Endothelial cell of umbilical vein (primary cell): ENCODE data around the gene CACNB4. TPM values are rescaled to one million over a fixed set of nuclear protein-coding genes. Genes with fewer than 3 reads are reported as not detected.

Experiments
- BruUV-seq: library from RNA; stranded (reverse); fragments of 400-500 nt; replicated peaks from 2 replicates; lab custom pipeline; 2021; lab: Mats Ljungman, UMichigan
- CTCF ChIA-PET: fragments of 300-600, 350-600 bp; sonication (Branson Sonifier 250); formaldehyde crosslinking; loops from one replicate; lab custom pipeline; 2021; ENCODE audit warnings: antibody characterized with exemption, inconsistent platforms; lab: Charles Lee
- POLR2A ChIA-PET: fragments of 300-600, 350-600 bp; sonication (Branson Sonifier 250); formaldehyde crosslinking; loops from one replicate; lab custom pipeline; 2021; ENCODE audit warnings: antibody characterized with exemption, inconsistent platforms; lab: Charles Lee
- DNase-seq: peaks from one replicate; pipeline ENCODE4 v3.0.0-alpha.2; 2011; ENCODE audit warnings: low read depth, low spot score
- FAIRE-seq: peaks from 2 replicates; lab custom pipeline; 2011; peaks lifted over from hg19 to GRCh38; lab: Jason Lieb, UNC
- H2AFZ ChIP-seq: 2 replicates; pipeline ENCODE4 v1.6.0; 2012; ENCODE audit warnings: low read depth, low read length, control low read depth, inconsistent platforms
- H3K27ac ChIP-seq: 2 replicates; pipeline ENCODE4 v1.5.1; 2011; ENCODE audit warnings: low read depth, mild to moderate bottlenecking, control low read depth, low read length, moderate library complexity; ENCODE audit not compliant: insufficient read depth
- H3K27me3 ChIP-seq, 2 experiments: 2 replicates each; pipeline versions ENCODE4 v1.6.0 to v1.6.1; 2011; ENCODE audit warnings: low read length in 2 of 2, mixed read lengths in 1 of 2; ENCODE audit not compliant: control insufficient read depth in 2 of 2, insufficient read depth in 2 of 2
- H3K36me3 ChIP-seq, 2 experiments: 2 replicates in 1 of 2; 3 replicates in 1 of 2; pipeline ENCODE4 v1.5.1; 2011; ENCODE audit warnings: low read length in 2 of 2, mild to moderate bottlenecking in 1 of 2, moderate library complexity in 1 of 2; ENCODE audit not compliant: control insufficient read depth in 2 of 2, insufficient read depth in 2 of 2; ENCODE audit errors: extremely low read depth in 1 of 2
- H3K4me1 ChIP-seq: 3 replicates; pipeline ENCODE4 v1.5.1; 2011; ENCODE audit warnings: mild to moderate bottlenecking, low read length; ENCODE audit not compliant: control insufficient read depth, insufficient read depth; ENCODE audit errors: extremely low read depth
- H3K4me2 ChIP-seq: 2 replicates; pipeline ENCODE4 v1.6.1; 2011; ENCODE audit warnings: low read length, control low read depth, mixed read lengths; ENCODE audit not compliant: insufficient read depth
- H3K4me3 ChIP-seq, 3 experiments: fragments of 200-600 bp in 1 of 3; sonication (generic), shearing (Covaris generic) in 1 of 3; replicated peaks in 1 of 3; 2 replicates each; pipeline ENCODE4 v1.5.1; 2011 to 2016; ENCODE audit warnings: control low read depth in 3 of 3, low read length in 3 of 3, mild to moderate bottlenecking in 2 of 3, inconsistent platforms in 1 of 3, low read depth in 1 of 3, moderate library complexity in 1 of 3; ENCODE audit not compliant: insufficient read depth in 1 of 3
- H3K79me2 ChIP-seq: 2 replicates; pipeline ENCODE4 v1.6.0; 2012; ENCODE audit warnings: low read length, inconsistent platforms; ENCODE audit not compliant: control insufficient read depth, insufficient read depth
- H3K9ac ChIP-seq: replicated peaks from 2 replicates; pipeline ENCODE3; 2011; ENCODE audit warnings: low read length, control low read depth; ENCODE audit not compliant: insufficient read depth; ENCODE audit errors: extremely low read depth
- H3K9me1 ChIP-seq: replicated peaks from 3 replicates; pipeline ENCODE4 v1.6.0; 2011; ENCODE audit warnings: mild to moderate bottlenecking, low read length; ENCODE audit not compliant: control insufficient read depth, insufficient read depth; ENCODE audit errors: extremely low read depth
- H3K9me3 ChIP-seq: replicated peaks from 2 replicates; pipeline ENCODE4 v1.5.1; 2012; ENCODE audit warnings: low read length, inconsistent platforms; ENCODE audit not compliant: control insufficient read depth, insufficient read depth
- H4K20me1 ChIP-seq: replicated peaks from 2 replicates; pipeline ENCODE3; 2011; ENCODE audit warnings: mild to moderate bottlenecking, low read length; ENCODE audit not compliant: control insufficient read depth, insufficient read depth; ENCODE audit errors: extremely low read depth
- EZH2 ChIP-seq: IDR thresholded peaks from 2 replicates; pipeline ENCODE4 v1.6.1; 2012; ENCODE audit warnings: borderline replicate concordance, low read depth, mild to moderate bottlenecking, moderate library complexity, low read length, inconsistent platforms; ENCODE audit not compliant: severe bottlenecking
- FOS ChIP-seq: IDR thresholded peaks from 2 replicates; pipeline ENCODE4 v1.6.1; 2011; ENCODE audit warnings: mild to moderate bottlenecking, low read length, moderate library complexity, borderline replicate concordance; ENCODE audit not compliant: insufficient read depth
- GATA2 ChIP-seq: IDR thresholded peaks from 2 replicates; pipeline ENCODE4 v1.7.0; 2011; ENCODE audit warnings: low read depth, mild to moderate bottlenecking, moderate library complexity, mixed read lengths, low read length; ENCODE audit not compliant: insufficient read length, insufficient read depth
- JUN ChIP-seq: IDR thresholded peaks from 2 replicates; pipeline ENCODE4 v1.6.1; 2011; ENCODE audit warnings: borderline replicate concordance, low read depth; ENCODE audit not compliant: insufficient read length, insufficient read depth
- MYC ChIP-seq: IDR thresholded peaks from one replicate; pipeline ENCODE4 v1.6.1; 2011; ENCODE audit warnings: mild to moderate bottlenecking, low read depth, low read length
- POLR2A ChIP-seq: IDR thresholded peaks from 2 replicates; pipeline ENCODE4 v1.6.1; 2012; ENCODE audit warnings: low read depth, mild to moderate bottlenecking, control low read depth, low read length
- POLR2AphosphoS5 ChIP-seq: IDR thresholded peaks from 2 replicates; pipeline ENCODE4 v1.6.1; 2012; ENCODE audit warnings: low read depth, mild to moderate bottlenecking, control low read depth, low read length, moderate library complexity; ENCODE audit not compliant: insufficient read depth
- dilution Hi-C: fragments of 300-500 bp; cut with MboI; formaldehyde crosslinking; loops from one replicate; pipeline ENCODE4 v1.15.0; 2019; ENCODE audit warnings: low sequenced_read_pairs; ENCODE audit not compliant: extremely low pct_ligation_motif_present
- intact Hi-C: fragments of 100-400 bp; cut with micrococcal nuclease; formaldehyde crosslinking; loops from one replicate; pipeline ENCODE4 v1.10.0; 2022
- polyA plus RNA-seq, 4 experiments: library from polyadenylated mRNA; depleted of rRNA in 3 of 4; stranded (reverse) in 3 of 4; unstranded in 1 of 4; fragments of >200 nt; gene quantifications; 2 replicates each; pipeline versions ENCODE4 v1.2.1 to v1.2.3, GENCODE V29; 2011 to 2012; ENCODE audit warnings: missing spikeins in 1 of 4
- total RNA-seq: library from RNA; stranded (reverse); gene quantifications from 2 replicates; pipeline ENCODE4 v1.2.3, GENCODE V29; 2021
- TF ChIP-seq, protein P1 (sequence below), 2 donors: IDR thresholded peaks; 1 replicate in 1 of 2; 2 replicates in 1 of 2; pipeline ENCODE4 v1.5.1; 2011; ENCODE audit warnings: low read length in 2 of 2, mild to moderate bottlenecking in 2 of 2, moderate library complexity in 2 of 2, control low read depth in 1 of 2, inconsistent platforms in 1 of 2, low read depth in 1 of 2; ENCODE audit not compliant: insufficient read depth in 1 of 2; ENCODE audit errors: extremely low read depth in 1 of 2
- TF ChIP-seq, protein P2 (sequence below): IDR thresholded peaks from 2 replicates; pipeline ENCODE4 v1.6.1; 2011; ENCODE audit not compliant: insufficient read depth, insufficient read length

The CACNB4 gene
- total and polyA plus RNA-seq, 2 donors (not counting 3 experiments of a cell fraction or from before 2014, with no cell fraction given) = 0.23 to 0.58 TPM

DNA sequence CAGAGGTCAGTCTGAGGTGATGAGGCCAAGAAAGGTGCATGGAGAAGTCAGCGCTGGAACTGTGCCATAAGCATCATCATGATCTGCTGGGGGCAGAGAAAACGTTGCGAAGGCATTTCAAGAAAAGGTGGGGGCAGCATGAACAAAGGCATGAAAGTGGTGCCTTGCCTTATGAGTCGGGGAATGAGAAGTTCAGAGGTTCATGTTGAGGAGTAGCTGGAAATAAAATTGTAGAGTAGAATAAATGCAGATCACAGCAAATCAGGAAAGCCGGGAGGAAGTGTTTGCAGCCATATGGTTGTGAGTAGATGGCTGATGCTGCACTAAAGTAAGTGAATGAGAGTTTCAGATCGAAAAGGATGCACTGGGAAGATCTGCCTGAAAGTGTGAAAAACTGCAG lies 198.5 kb downstream of the CACNB4 start:
- Histone ChIP-seq H3K27ac (no peak overlapping the region), H2AFZ (no peak overlapping the region), H3K36me3 (no peaks in the 10 kb centered on the region), H3K9ac (no peak overlapping the region), H3K4me3 (no peak overlapping the region), H3K4me1 (no peaks in the 10 kb centered on the region), H3K27me3 (peaks cover 0 to 1% of the 10 kb centered on the region in 2 experiments), H3K9me1 (no peaks in the 10 kb centered on the region), H4K20me1 (no peaks in the 10 kb centered on the region), H3K79me2 (no peaks in the 10 kb centered on the region), H3K9me3 (no peaks in the 10 kb centered on the region), H3K4me2 (no peak overlapping the region)
- ChIA-PET POLR2A (no interaction called here), CTCF (interaction anchor here (0.9 kb wide), 1 partner anchor 8 kb away, joined by 3 read pairs; no protein-coding TSS in a partner anchor)
- dilution Hi-C loops (no loop called here), intact Hi-C loops (no loop called here)
- no peak for FAIRE-seq
- no peak for DNase-seq
- TF ChIP-seq POLR2A (no peak), EZH2 (no peak), POLR2AphosphoS5 (no peak), FOS (no peak), GATA2 (no peak), MYC (no peak), JUN (no peak)
- TF ChIP-seq, protein P1, sequence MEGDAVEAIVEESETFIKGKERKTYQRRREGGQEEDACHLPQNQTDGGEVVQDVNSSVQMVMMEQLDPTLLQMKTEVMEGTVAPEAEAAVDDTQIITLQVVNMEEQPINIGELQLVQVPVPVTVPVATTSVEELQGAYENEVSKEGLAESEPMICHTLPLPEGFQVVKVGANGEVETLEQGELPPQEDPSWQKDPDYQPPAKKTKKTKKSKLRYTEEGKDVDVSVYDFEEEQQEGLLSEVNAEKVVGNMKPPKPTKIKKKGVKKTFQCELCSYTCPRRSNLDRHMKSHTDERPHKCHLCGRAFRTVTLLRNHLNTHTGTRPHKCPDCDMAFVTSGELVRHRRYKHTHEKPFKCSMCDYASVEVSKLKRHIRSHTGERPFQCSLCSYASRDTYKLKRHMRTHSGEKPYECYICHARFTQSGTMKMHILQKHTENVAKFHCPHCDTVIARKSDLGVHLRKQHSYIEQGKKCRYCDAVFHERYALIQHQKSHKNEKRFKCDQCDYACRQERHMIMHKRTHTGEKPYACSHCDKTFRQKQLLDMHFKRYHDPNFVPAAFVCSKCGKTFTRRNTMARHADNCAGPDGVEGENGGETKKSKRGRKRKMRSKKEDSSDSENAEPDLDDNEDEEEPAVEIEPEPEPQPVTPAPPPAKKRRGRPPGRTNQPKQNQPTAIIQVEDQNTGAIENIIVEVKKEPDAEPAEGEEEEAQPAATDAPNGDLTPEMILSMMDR (IDR thresholded peaks at IDR 0.05; ENCODE audit: extremely low read depth in 1 of 2, insufficient read depth in 1 of 2, low read depth in 1 of 2, low read length in 2 of 2) = no peak
- TF ChIP-seq, protein P2, sequence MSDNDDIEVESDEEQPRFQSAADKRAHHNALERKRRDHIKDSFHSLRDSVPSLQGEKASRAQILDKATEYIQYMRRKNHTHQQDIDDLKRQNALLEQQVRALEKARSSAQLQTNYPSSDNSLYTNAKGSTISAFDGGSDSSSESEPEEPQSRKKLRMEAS = no peak
- BruUV-seq = no TSS peak
